ENCODE measurements around the gene C22orf39. TPM values are rescaled to one million over a fixed set of nuclear protein-coding genes. Genes with fewer than 3 reads are reported as not detected.
A peak's percentile ranks its signal among the peaks of the same experiment; 100 is the strongest.

C22orf39 gene
- total and polyA plus RNA-seq, 10 of the 15 experiments (the other 5 are each of a cell fraction or from before 2014, with no cell fraction given), result 6.7 to 47.0 (median 26.5) TPM

- H2AFZ ChIP-seq (ENCODE audit: control insufficient read depth, low read depth, low read length), result peak overlapping the region; percentile 94
- POLR2A ChIA-PET, result interaction anchor here (0.6 to 1.8 kb wide), 4 partner anchors 16 to 84 kb away, joined by 3 to 5 read pairs (median 4); partner anchors contain the start of genes CDC45 and MRPL40
- ATAC-seq (peak; percentile 82), DNase-seq (ENCODE audit: low read depth, low spot score) (no peak), FAIRE-seq (peak; percentile 44)
- peaks cover 28% of the 10 kb centered on the region for H3K79me2 ChIP-seq (ENCODE audit: control insufficient read depth, insufficient read depth, low read length)
- CTCF ChIA-PET, result interaction anchor here (2.5 kb wide), 1 partner anchor 14 kb away, joined by 9 read pairs; no protein-coding TSS in a partner anchor
- H3K27me3 ChIP-seq (replicated peaks in 1 of 2; ENCODE audit: control insufficient read depth in 2 of 2, insufficient read depth in 2 of 2, low read length in 1 of 2), result no peaks in the 10 kb centered on the region
- H3K4me3 ChIP-seq, result peak overlapping the region; percentile 95
- intact Hi-C loops (cut with micrococcal nuclease; ENCODE audit: unreplicated experiment), result loop anchor here (2.0 to 5.0 kb wide), 2 partner anchors 31 to 271 kb away; partner anchors contain the start of genes CDC45, SLC25A1 and UFD1
- H3K9ac ChIP-seq (ENCODE audit: control insufficient read depth, insufficient read depth, low read length), result peak overlapping the region; percentile 82
- H3K27ac ChIP-seq (ENCODE audit: control insufficient read depth, insufficient read depth), result peak overlapping the region; percentile 85
- BruUV-seq (replicated peaks), result TSS peak; percentile 88
- H3K9me3 ChIP-seq (replicated peaks; ENCODE audit: control insufficient read depth, insufficient read depth, low read length), result no peaks in the 10 kb centered on the region
- RAD21 ChIA-PET (ENCODE audit: unreplicated experiment), result interaction anchor here (1.1 to 1.7 kb wide), 3 partner anchors 16 to 270 kb away, joined by 4 read pairs; partner anchors contain the start of genes HIRA, MRPL40 and SLC25A1
- H3K4me2 ChIP-seq (ENCODE audit: control insufficient read depth, insufficient read depth), result peak overlapping the region; percentile 95
- in situ Hi-C loops (cut with MboI), result loop anchor here (25.0 kb wide), 1 partner anchor 1811 kb away; the partner anchor contains the start of genes ATP6V1E1 and BCL2L13
- H4K20me1 ChIP-seq (ENCODE audit: control insufficient read depth, insufficient read depth), result no peaks in the 10 kb centered on the region
- peaks cover 17% of the 10 kb centered on the region for H3K4me1 ChIP-seq (ENCODE audit: control insufficient read depth, insufficient read depth, low read length)
- 3% methylated on average over 14 of the region's 14 CpGs for whole genome bisulfite sequencing (ENCODE audit: insufficient coverage, insufficient replicate concordance, low lambda C conversion rate, missing lambda C conversion rate)
- H3K36me3 ChIP-seq (ENCODE audit: control insufficient read depth in 2 of 2, insufficient read depth in 2 of 2, low read length in 1 of 2), result peaks cover 8 to 26% of the 10 kb centered on the region in 2 experiments; a peak in 3 of 4 replicates
- SMC1A ChIA-PET (ENCODE audit: uncharacterized antibody, unreplicated experiment), result interaction anchor here (1.3 kb wide), 1 partner anchor 29 kb away, joined by 6 read pairs; no protein-coding TSS in a partner anchor
- TF ChIP-seq ESRRA (IDR thresholded peaks at IDR 0.05; ENCODE audit: low read length) (no peak), POLR2AphosphoS5 (IDR thresholded peaks at IDR 0.05; ENCODE audit: low read length) (peak; percentile 59; the same call in 1 of the 2 replicates), RBBP5 (conservative IDR thresholded peaks at IDR 0.05) (no peak), POLR2AphosphoS2 (IDR thresholded peaks at IDR 0.05; ENCODE audit: low read depth, low read length) (no peak), E4F1 (IDR thresholded peaks at IDR 0.05; ENCODE audit: borderline replicate concordance, partially characterized antibody) (no peak), NR2C2 (IDR thresholded peaks at IDR 0.05; ENCODE audit: borderline replicate concordance, control insufficient read depth, insufficient read length, low read depth) (no peak), NKRF (conservative IDR thresholded peaks at IDR 0.05) (no peak), EP300 (IDR thresholded peaks at IDR 0.05; ENCODE audit: borderline replicate concordance in 1 of 2, control insufficient read depth in 1 of 2, low read depth in 2 of 2, low read length in 2 of 2) (no peak), CUX1 (IDR thresholded peaks at IDR 0.05; ENCODE audit: insufficient replicate concordance, low read depth, low read length) (no peak), EED (IDR thresholded peaks at IDR 0.05; ENCODE audit: low read depth) (no peak), SMARCA5 (IDR thresholded peaks at IDR 0.05) (peak; percentile 11; the same call in 1 of the 2 replicates), CHD1 (IDR thresholded peaks at IDR 0.05; ENCODE audit: low read depth, low read length) (0 out of 2 replicates have a peak, but pooled peaks have one; percentile 68)
These were observed 631 bp upstream of the C22orf39 start for GRCh38 chr22:19448076-19448607.
